GM19035 (cell line): Measurements from ENCODE around the gene KLHL25.

Source experiments
- ATAC-seq: cut with Tn5 transposase; IDR thresholded peaks from one replicate; pipeline ENCODE4 v1.9.1; 2021; ENCODE audit not compliant: unreplicated experiment

KLHL25 gene

DNA sequence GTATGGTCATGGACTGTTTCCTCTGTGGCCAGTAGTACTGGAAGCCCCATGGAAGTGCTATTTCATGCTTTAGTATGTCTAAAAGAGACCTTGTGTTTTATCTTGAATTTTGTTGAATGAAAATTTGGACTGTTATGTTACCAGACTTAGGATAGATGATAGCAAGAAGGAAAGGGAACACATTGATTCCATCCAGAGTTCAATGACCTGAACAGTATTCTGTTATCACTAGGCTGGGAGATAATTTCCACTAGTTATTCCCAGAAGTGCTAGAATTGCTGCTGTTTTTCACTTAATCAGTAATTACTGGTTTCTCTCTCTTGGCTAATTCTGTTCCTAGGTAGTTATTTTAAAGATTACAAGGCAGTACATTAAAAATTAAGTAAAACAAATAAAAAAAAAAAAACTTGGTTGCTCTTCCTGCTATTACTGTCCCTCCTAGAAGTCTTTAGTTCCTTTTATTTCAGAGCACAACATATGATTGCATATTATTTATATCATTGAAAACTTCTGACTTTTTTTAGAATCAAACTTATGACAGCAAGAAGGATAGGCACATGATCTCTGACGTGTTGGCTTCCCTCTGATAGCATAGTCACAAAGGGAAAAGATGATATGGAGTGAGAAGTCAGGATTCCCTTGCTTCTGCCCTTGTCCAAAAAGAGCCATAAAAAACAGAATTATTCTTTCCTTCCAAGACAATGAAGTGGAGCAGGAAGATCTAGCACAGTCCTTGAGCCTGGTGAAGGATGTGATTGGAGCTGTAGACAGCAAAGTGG, 72.2 kb downstream of the KLHL25 start:
- no peak for ATAC-seq

DNA sequence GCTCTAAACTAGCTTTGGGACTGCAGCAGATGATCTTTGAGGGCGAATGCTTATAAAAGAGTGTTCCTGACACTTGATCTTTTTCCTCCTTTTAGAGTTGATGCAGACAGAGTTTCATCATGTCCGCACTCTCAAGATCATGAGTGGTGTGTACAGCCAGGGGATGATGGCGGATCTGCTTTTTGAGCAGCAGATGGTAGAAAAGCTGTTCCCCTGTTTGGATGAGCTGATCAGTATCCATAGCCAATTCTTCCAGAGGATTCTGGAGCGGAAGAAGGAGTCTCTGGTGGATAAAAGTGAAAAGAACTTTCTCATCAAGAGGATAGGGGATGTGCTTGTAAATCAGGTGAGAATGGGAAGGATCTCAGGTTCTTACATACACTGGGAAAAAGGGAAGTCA, 75.7 kb downstream of the KLHL25 start:
- ATAC-seq, result no peak

DNA sequence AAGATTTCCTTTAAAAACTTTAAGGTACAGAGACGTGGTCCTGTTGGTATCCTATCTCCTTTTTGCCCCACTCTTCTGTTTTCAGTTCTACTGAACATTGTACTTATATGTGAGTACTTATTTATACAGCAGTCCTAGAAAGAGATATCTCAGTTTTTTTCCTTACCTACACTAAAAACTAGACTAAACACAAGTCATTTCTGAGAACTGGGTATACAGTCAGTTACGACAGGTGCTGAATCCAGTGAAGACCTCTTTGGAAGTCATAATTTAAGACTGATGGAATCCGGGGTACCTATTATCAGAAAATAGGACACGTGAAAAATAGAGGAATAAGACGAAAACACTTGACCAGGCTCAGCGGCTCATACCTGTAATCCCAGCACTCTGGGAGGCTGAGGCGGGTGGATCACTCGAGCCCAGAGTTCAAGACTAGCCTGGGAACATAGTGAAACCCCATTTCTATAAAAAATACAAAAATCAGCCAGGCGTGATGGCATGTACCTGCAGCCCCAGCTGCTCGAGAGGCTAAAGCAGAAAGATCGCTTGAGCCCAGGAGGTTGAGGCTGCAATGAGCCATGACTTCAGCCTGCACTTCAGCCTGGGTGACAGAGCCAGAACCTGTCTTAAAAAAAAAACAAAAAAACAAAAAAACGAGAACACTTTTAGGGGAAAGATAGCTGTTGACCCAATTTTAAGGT, 76.3 kb downstream of the KLHL25 start:
- peak; percentile 53 for ATAC-seq

DNA sequence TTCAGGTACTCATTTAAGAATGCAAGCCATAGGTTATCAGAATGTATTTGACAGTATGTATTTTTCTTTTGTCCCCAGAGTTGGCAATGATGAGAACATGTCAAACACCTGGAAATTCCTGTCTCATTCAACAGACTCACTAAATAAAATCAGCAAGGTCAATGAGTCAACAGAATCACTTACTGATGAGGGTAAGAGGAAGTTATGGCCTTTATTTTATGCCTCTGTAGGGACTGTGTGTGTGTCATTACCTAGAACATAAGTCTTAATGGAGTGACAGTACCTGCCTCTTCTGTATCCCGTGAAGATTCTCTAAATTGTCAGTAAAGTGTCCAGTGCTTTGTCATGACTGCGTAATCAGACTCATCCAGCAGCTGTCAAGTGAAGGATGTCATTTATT, 77.5 kb downstream of the KLHL25 start:
- no peak for ATAC-seq

DNA sequence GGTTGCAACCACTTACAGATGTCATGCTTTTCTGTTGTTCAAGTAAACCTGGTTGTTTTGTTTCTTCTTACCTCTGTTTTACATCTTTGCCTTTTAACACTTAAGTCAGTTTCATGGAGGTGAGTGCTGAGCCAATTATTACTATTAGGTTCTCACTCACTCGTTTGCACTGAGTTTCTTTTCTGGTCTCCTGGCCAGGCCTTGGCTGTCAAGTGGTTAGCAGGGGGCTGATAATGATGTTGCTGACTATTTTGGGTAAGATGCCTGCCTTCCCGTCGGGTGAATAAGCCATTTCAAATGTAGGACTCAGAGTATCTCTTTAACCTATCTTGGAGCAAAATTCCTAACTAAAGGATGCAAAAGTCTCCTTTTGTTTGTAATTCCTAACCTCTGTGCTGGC, 78.5 kb downstream of the KLHL25 start:
- no peak for ATAC-seq

DNA sequence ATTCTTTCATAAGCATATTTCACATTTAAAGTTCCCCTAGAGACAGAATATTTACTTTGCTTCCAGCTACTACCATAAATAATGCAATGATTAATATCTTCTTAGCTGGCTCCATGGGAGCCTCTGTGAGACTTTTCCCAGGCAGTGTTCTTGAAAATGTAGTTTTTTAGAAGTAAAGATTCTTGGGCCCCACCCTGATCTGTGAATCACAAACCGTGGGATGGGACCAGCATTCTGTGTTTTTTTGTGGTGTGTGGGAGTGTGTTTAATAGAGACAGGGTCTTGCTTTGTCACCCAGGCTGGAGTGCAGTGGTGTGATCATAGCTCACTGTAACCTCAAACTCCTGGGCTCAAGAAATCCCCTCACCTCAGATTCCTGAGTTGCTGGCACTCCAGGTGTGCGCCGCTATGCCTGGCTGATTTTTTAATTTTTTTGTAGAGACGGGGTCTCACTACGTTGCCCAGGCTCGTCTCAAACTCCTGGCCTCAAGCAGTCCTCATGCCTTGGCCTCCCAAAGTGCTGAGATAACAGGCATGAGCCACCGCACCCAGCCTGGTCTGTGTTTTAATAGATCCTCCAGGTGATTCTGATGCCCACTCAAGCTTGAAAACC, 83.0 kb downstream of the KLHL25 start:
- ATAC-seq, result no peak

GRCh38 chr15:85710340-85710842, 84.3 kb downstream of the KLHL25 start:
- peak; percentile 67 for ATAC-seq
